Erythroblast (primary cell): ENCODE results near the gene UBL7.

ENCODE experiments used
- GATA1 ChIP-seq: IDR thresholded peaks from 2 replicates; pipeline ENCODE4 v1.6.1; 2011; ENCODE audit warnings: low read depth, mild to moderate bottlenecking, control low read depth, low read length, moderate library complexity
- POLR2A ChIP-seq: IDR thresholded peaks from 2 replicates; pipeline ENCODE4 v1.6.1; 2011; ENCODE audit warnings: mild to moderate bottlenecking, low read length

GRCh38 chr15:74402337-74402841 lies 58.6 kb downstream of the UBL7 start:
- TF ChIP-seq POLR2A: no peak
- TF ChIP-seq GATA1: no peak
